SK-N-SH (cell line): Measurements from ENCODE around the gene CD34.

Source experiments
- CTCF ChIP-seq: fragments of 200-600 bp; sonication (generic); IDR thresholded peaks from 2 replicates; pipeline ENCODE4 v1.6.1; 2017; ENCODE audit warnings: antibody characterized with exemption, mild to moderate bottlenecking, moderate library complexity
- EP300 ChIP-seq, 2 experiments: IDR thresholded peaks; 2 replicates each; pipeline versions ENCODE4 v1.4.0 to v1.6.1; 2012; ENCODE audit warnings: borderline replicate concordance in 1 of 2, low read depth in 1 of 2, low read length in 1 of 2
- FOXM1 ChIP-seq: IDR thresholded peaks from 2 replicates; pipeline ENCODE4 v1.4.0; 2012; ENCODE audit warnings: low read depth, mild to moderate bottlenecking
- MXI1 ChIP-seq: IDR thresholded peaks from 2 replicates; pipeline ENCODE4 v1.6.1; 2012; ENCODE audit warnings: mild to moderate bottlenecking, low read depth, low read length, improper control_type of control experiment
- POLR2AphosphoS5 ChIP-seq: IDR thresholded peaks from 2 replicates; pipeline ENCODE4 v1.6.1; 2012; ENCODE audit warnings: low read depth, low read length
- RAD21 ChIP-seq: IDR thresholded peaks from 2 replicates; pipeline ENCODE4 v1.6.1; 2012; ENCODE audit warnings: mild to moderate bottlenecking, low read length
- REST ChIP-seq: IDR thresholded peaks from 2 replicates; pipeline ENCODE4 v1.6.1; 2012; ENCODE audit warnings: mild to moderate bottlenecking, low read depth, low read length, moderate library complexity
- TAF1 ChIP-seq: IDR thresholded peaks from 2 replicates; pipeline ENCODE4 v1.6.1; 2012; ENCODE audit warnings: low read depth, mild to moderate bottlenecking, low read length, moderate library complexity, borderline replicate concordance
- TCF12 ChIP-seq: IDR thresholded peaks from 2 replicates; pipeline ENCODE4 v1.4.0; 2012
- USF2 ChIP-seq: fragments of 150-350 bp; IDR thresholded peaks from 2 replicates; pipeline ENCODE4 v1.6.1; 2017; ENCODE audit warnings: antibody characterized with exemption, low read length, low read depth, borderline replicate concordance
- YY1 ChIP-seq: IDR thresholded peaks from 2 replicates; pipeline ENCODE4 v1.4.0; 2012; ENCODE audit warnings: low read depth, mild to moderate bottlenecking

- TF ChIP-seq CTCF (no peak), POLR2AphosphoS5 (no peak), USF2 (no peak), TCF12 (no peak), FOXM1 (no peak), RAD21 (no peak), MXI1 (no peak), EP300 (IDR thresholded peaks at IDR 0.05; ENCODE audit: borderline replicate concordance in 1 of 2, low read depth in 1 of 2, low read length in 1 of 2) (no peak), REST (no peak), TAF1 (no peak), YY1 (no peak)
Measured at GRCh38 chr1:207941665-207942064, 30.7 kb upstream of the CD34 start.
